SH-SY5Y (cell line): Measurements from ENCODE around the gene SPOP.

ENCODE experiments used
- GATA2 ChIP-seq: IDR thresholded peaks from 2 replicates; pipeline ENCODE4 v1.6.1; 2011; ENCODE audit warnings: mild to moderate bottlenecking, low read depth, low read length
- GATA3 ChIP-seq: IDR thresholded peaks from 2 replicates; pipeline ENCODE4 v1.6.1; 2011; ENCODE audit warnings: low read depth, mild to moderate bottlenecking, low read length, moderate library complexity

The SPOP gene

DNA sequence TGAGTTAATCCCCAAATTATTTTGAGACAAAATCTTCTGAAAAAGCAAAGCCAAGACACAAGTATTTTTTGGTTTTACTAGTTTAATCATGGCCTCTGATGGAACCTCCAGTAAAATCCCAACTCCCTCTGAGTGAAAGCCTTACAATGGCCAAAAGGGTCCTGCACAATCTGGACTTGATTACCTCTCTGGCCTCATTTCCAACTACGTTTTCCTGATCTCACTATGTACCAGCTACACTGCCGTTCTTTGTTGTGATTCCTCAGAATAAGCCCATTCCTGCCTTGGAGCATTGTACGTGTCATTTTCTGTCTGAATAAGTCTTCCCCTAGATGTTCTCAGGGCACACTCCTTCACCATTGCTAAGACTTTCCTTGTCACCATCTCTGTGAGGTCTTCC is 37.3 kb downstream of the SPOP start:
- TF ChIP-seq GATA2 (no peak), GATA3 (no peak)

DNA sequence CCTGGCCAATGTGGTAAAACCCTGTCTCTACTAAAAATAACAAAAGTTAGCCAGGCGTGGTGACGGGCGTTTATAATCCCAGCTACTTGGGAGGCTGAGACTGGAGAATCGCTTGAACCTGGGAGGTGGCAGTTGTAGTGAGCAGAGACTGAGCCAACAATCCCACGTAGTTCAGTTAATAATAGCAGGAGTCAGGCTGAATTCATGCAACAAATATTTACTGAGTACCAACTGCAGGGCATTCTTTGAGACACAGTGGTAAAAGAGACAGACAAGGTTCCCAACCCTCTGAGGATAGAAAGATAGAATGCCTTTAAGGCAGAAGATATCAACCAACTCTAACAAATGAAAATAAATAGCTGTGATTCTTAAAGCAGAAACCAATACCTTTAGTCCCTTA is 39.1 kb downstream of the SPOP start:
- TF ChIP-seq GATA2: no peak
- TF ChIP-seq GATA3: no peak

DNA sequence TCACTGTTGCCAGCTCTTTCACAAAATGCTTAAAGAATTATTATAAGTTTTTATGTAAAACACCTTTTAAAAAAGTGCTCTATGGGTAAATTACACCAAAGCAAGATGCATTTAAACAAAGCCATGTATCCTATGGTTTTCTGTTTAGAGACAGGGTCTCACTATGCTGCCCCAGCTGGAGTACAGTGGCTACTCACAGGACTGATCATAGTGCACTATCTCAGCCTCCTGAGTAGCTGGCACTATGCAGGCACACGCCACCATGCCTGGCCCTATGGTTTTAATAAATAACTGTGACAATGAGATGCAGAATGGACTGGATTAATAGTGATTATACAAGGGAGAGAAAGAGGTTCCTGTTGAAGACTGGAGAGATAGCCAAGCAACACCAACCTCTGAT is 40.2 kb downstream of the SPOP start:
- no peak for TF ChIP-seq GATA2
- no peak for TF ChIP-seq GATA3

DNA sequence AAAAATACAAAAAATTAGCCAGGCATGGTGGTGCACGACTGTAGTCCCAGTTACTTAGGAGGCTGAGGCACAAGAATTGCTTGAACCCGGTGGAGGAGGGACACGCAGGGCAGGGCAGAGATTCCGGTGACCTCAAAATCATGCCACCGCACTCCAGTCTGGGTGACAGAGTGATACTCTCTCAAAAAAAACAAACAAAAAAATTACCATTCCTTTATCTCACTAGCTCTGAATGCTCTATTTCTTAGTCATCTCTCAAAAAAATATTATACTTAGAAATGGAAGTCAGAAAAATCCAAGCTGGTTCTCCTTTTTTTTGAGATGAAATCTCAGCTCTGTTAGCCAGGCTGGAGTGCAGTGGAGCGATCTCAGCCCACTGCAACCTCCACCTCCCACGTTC is 40.8 kb downstream of the SPOP start:
- no peak for TF ChIP-seq GATA3
- no peak for TF ChIP-seq GATA2

DNA sequence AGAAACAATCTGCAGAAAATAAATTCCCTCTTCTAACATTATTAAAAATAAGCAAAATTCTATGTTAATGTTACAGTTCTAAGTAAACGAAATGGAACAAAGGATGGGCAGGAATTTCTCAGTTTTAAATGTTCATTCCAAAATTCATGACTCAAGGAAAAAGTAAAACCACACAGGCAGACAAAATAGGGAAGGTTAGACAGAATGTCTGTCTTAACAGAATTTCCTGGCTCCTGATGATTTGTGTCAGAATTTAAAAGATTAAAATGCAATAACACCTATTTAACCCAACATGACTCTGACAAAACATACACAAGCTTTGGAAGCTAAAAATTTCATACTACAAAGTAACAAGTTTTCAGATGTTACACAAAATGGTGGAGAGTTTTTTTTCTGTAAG is 42.8 kb downstream of the SPOP start:
- TF ChIP-seq GATA2: no peak
- no peak for TF ChIP-seq GATA3

DNA sequence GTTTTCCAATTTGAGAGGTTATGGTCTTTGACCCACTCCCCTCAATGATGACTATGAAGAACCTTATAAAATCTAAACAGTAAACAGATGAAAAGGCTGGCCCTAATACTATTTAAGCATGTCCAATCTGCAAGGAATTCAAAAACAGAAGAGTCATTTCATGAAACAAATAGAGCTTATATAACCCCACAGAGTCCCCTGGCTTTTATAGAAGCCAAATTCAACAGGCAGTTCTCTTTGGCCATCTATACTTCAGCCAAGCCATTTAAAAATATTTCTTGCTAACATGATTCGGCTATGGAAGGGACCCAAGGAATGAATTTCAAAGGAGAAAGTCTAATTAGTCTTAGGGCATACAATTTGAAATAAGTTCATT is 43.4 kb downstream of the SPOP start:
- TF ChIP-seq GATA3: no peak
- TF ChIP-seq GATA2: no peak

DNA sequence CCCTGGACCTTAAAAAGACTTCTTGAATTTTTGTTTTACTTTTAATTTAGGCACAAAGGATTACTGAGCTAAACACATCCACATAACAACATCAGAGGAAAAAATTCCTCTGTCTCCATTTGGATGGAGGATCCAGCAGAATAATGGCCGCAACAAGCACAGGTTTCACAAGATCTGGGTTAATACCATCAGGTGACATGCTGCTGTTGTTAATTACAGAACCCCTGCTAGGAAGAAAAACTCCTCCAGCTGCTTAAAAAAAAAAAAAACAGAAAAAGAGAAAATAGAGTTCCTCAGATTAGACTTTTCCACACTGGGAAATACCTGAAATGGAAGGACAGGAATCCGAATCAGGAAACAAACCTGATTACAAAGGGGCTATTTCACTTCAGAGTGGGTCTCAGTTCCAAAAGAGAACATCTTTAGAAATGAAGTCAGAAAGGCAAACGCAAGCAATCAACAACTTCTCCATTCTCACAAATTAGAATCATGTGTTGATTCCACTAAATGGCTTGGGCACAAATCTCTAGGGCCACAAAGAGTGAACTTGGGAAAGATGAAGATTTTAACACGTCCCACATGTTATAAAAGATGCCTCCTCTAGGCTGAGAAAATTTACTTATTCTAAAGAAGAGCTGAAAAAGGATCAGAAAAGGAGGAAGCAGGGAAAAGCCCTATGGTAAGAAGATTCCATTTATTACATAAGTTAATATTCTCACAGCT is 44.0 kb downstream of the SPOP start:
- no peak for TF ChIP-seq GATA2
- TF ChIP-seq GATA3: no peak

DNA sequence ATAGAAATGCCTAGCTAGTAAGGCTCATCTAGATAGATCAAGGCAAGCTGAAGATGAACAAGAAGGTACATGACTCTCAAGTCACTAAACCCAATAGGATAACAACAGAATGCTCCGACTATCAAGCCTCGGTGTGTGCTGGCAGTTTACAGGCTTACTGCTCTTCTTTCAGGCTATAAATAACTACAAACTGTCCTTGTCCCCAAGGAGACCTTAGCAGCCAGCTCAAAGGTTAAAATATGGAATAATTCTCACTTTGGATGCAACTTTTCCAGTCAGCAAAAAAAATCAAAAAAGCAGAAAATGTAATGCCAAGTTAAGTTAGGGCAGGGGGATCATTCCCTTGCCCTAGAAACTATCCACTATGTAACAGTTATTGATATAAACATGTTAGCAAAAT is 44.6 kb downstream of the SPOP start:
- TF ChIP-seq GATA2: no peak
- TF ChIP-seq GATA3: no peak

DNA sequence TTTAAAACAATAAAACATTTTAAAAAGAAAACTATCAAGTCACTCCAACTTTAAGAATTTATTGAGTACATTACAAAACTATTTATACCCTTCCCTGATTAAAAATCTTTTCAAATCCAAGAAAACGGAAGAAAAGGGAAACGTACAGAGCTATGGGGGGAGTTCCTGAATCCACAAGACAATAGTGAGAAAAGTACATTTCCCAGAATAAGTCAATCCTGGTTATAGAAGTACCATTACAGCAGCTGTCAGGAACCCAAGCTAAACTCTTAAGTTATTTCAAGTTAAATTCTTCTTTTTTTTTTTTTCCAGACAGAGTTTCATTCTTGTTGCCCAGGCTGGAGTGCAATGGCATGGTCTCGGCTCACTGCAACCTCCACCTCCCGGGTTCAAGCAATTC is 45.7 kb downstream of the SPOP start:
- TF ChIP-seq GATA3 (no peak), GATA2 (no peak)

DNA sequence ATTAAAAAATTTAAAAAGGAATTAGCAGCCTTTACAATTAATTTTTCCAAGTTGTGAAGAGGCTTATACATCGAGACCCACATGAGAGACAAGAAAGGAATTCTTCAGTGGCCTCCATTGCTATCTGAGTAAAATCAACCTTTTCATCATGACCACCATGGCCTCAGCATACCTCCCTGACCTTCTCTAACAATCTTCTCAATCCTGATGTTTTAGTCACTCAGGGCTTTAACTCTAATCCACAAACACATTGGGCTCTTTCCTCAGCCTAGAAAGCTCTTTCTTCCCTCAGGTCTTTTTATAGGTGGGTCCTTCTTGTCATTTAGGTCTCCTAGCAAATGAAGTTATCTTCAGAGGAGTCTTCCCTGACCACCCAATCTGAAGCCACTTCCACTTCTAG is 46.4 kb downstream of the SPOP start:
- TF ChIP-seq GATA3 (no peak), GATA2 (no peak)

DNA sequence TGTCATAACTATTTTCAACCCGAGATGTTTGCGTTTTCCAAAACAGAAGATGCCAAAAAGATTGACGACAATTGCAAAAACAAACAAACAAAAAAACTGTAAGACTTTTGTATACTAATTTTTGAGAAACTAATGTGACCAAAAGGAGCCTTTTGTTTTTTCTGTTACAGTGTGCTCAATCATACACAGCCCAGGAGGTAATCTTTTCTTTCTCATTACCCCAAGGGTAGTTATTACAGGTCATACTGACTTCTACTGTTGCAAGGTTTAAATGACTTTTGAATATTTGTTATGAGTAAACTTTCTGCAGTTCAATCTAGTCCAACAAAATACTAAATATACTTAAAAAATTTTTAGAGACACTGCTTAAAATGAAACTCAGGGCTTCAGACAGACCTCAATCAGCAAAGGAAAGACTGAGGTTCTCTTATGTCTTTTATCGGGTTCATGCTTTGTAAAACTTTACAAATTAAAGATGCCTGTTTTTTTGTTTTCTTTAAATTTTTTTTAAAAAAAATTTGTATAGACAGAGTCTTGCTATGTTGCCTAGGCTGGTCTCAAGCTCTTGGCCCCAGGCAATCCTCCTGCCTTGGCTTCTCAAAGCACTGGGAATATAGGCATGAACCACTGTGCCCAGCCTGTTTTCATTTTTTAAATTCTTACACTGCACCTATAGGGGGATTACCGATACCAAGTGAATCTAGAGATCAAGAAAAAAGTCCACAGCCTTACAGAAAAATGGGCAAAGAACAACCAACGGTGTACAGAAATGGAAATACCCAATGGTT is 47.6 kb downstream of the SPOP start:
- TF ChIP-seq GATA3: no peak
- TF ChIP-seq GATA2: no peak

DNA sequence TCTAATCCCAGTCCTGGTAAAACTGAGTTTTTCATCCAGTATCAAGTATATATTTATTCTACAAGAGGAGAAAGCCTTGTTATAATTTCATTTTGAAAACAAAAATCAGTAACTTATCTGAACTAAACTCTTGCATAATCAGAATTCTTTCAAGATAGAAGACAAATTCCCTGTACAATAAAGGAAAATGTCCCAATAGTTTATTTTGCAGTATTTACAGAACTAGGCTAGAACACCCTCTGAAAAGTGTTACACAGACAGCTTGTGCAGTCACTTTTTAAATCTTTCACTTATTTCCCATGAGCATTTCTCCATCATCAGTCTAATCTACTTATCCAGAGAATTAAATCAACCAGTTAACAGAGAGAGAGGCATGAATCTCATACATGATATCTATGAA is 48.5 kb downstream of the SPOP start:
- TF ChIP-seq GATA3: no peak
- no peak for TF ChIP-seq GATA2

DNA sequence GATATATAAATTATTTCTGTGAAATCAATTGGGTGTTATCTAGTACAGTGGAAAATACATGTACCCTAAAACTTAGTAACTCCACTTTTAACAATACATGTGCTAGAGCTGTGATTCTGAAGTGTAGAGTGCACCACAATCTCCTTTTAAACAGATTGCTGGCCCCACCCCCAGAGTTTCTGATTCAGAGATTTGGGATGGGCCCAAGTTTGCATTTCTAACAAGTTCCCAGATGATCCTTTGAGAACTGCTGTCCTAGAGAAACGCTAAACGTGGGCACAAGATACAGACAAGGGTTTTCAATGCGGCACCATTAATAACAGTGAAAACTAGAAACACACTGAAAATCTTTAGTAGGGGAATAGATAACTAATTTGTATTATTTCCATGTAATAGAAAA is 53.0 kb downstream of the SPOP start:
- no peak for TF ChIP-seq GATA2
- TF ChIP-seq GATA3: no peak

DNA sequence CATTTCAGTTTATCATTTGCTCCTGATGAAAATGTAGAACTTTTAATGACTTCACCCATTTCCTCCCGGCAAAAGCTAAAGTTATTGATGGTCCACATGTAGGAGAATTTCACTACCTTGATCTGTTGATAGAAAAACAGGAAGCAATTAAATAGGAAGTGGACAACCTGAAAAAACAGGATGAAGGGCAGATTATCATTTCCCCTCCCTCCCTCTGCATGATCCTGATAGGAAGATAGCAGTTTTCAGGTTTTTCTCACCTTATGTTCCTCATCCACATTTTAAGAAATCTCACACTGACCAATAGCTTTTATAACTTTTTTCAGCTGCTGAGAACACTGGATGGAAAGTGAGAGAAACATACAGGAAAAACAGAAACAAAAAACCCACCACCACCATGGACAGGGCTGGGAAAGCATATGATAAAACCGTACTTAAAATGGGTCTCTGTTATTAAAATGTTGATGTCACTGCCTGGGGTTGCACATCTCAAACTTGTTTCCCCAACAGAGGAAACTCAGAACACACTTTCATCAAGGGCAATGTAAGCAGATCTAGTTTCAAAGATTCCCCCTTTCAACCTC is 55.9 kb downstream of the SPOP start:
- TF ChIP-seq GATA3: no peak
- TF ChIP-seq GATA2: no peak

DNA sequence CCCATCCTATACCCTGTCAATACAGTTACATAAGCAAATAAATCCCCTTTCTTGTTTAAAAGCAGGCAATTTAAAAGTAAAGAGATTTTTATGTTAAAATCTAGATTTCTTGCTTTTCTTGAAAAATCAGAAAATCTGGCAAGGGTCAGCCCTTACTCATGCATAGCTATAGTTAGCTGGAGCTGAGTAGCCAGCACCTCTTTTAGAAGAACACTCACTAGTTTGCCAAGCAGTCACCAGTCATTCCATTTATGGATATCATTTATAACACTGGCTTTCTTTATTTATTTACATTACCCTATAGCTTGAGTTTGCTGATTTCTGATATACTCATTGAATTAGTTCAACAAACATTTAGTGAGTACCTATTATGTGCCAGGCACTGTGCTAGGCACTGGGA is 56.5 kb downstream of the SPOP start:
- TF ChIP-seq GATA3 (no peak), GATA2 (no peak)

DNA sequence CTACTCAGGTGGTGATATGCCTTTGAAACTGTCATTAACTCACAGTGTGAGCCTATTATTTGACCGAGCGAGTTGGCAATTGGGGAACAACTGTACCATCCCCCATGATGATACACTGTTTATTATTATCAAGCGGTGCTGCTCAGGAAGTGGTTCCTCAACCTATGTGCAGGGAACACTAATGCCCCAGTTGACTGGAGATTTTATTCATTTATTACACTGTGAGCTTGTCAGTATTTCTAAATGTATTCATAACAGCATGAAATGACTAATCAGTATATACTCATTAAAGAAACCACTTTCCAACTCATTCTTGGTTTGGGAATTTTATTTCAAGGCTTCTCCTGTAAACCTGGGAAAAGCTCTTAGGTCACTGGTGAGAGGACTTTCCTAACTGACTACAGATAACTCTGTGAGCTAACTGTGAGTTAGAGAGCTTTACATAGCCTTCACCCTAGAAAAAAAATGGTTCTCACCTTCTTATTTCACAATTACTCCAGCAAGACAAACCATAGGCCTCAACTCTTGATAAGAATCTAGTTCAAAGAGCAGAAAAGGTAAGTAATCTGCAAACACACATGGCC is 59.8 kb downstream of the SPOP start:
- TF ChIP-seq GATA2 (no peak), GATA3 (no peak)
